Spinal cord (tissue), 10 donors: ENCODE results near the gene KSR2. TPM values are rescaled to one million over a fixed set of nuclear protein-coding genes. Genes with fewer than 3 reads are reported as not detected.
A peak's percentile ranks its signal among the peaks of the same experiment; 100 is the strongest.
"Not testable (repeated sequence)": the region's sequence is repeated elsewhere in the genome, so short reads cannot be mapped to it uniquely, and the experiment has no call there.

Source experiments
- DNase-seq, 6 donors: peaks; one replicate each; pipeline versions ENCODE4 v3.0.0 to v3.0.0-alpha.2; 2013 to 2015; ENCODE audit warnings: low spot score in 6 of 6, low read depth in 4 of 6
- H3K27ac ChIP-seq: one replicate; pipeline ENCODE4 v1.5.1; 2013; ENCODE audit warnings: low read depth, low read length, control low read depth
- H3K27me3 ChIP-seq: one replicate; pipeline ENCODE4 v1.6.1; 2013; ENCODE audit warnings: low read length; ENCODE audit not compliant: control insufficient read depth, insufficient read depth
- H3K36me3 ChIP-seq: one replicate; pipeline ENCODE4 v1.6.1; 2013; ENCODE audit warnings: low read length; ENCODE audit not compliant: control insufficient read depth, insufficient read depth
- H3K4me1 ChIP-seq: one replicate; pipeline ENCODE4 v1.6.1; 2013; ENCODE audit warnings: low read length; ENCODE audit not compliant: control insufficient read depth, insufficient read depth
- H3K4me3 ChIP-seq: one replicate; pipeline ENCODE4 v1.5.1; 2013; ENCODE audit warnings: low read depth, low read length, control low read depth
- H3K9me3 ChIP-seq: one replicate; pipeline ENCODE4 v1.6.1; 2013; ENCODE audit warnings: low read length; ENCODE audit not compliant: control insufficient read depth, insufficient read depth
- WGBS: methylation state at CpG from one replicate; pipeline ENCODE4 v1.1.5; 2013; ENCODE audit warnings: missing lambda C conversion rate; ENCODE audit not compliant: insufficient coverage; 5-methylcytosine and 5-hydroxymethylcytosine counted together
- polyA plus RNA-seq, 2 donors: library from polyadenylated mRNA; unstranded; fragments of 120-200 nt; gene quantifications; one replicate each; pipeline ENCODE4 v1.2.1, GENCODE V29; 2013; ENCODE audit not compliant: insufficient read length in 2 of 2
- total RNA-seq, 2 donors: library from RNA; depleted of rRNA in 1 of 2; stranded (reverse); fragments of 120-200 nt in 1 of 2; fragments of >200 nt in 1 of 2; gene quantifications; one replicate each; pipeline versions ENCODE4 v1.2.3 to v1.2.4, GENCODE V29; 2013 to 2014
- donor health status: healthy.

KSR2 gene
- total and polyA plus RNA-seq, 4 donors, result 2.5 to 10.0 (median 5.6) TPM

DNA sequence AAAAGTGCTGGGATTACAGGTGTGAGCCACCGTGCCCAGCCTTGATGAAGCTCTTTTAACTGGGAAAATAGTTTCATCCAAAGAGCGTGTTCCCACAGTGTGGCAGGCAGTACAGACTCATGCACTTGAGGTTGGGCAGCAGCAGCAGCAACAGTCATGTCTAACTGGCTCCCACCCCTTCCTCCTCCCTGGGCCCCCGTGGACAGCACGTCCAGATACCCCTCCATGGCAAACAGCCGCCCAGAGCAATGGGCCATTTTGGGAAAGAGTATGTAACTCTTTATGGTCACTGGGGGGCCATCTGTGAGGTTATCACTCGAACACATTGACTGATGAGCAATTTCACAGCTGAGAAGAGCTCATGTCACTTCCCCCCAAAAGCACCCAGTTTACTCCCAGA lies 328.3 kb downstream of the KSR2 start:
- H3K27ac ChIP-seq, result no peak overlapping the region
- no peaks in the 10 kb centered on the region for H3K4me1 ChIP-seq
- H3K36me3 ChIP-seq, result no peaks in the 10 kb centered on the region
- DNase-seq, result peak in 1 of 6 donors; percentile 66
- no peak overlapping the region for H3K4me3 ChIP-seq
- H3K9me3 ChIP-seq, result peaks cover 2% of the 10 kb centered on the region
- WGBS, result 100% methylated on average over 2 of the region's 6 CpGs
- H3K27me3 ChIP-seq, result no peaks in the 10 kb centered on the region

DNA sequence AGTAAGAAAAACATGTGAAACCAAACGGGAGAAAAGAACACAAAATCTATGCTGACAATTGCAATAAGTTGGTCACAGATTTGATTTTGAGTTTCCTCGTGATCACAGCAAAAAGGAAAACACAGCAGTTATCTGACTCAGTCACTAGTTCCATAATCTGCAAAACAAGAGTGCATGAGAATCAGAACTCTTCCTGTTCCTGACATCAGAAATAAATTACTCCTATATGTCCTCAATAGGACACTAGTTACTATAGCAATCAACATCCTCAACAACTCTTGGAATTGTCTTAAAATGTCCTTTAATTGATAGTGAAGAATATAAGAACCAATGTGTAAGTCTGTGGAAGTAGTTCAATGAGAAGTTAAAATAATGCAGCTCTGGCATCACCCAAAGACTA lies 339.3 kb downstream of the KSR2 start:
- Histone ChIP-seq H3K9me3 (no peaks in the 10 kb centered on the region), H3K27me3 (no peaks in the 10 kb centered on the region), H3K4me3 (no peak overlapping the region), H3K27ac (no peak overlapping the region), H3K4me1 (no peaks in the 10 kb centered on the region), H3K36me3 (no peaks in the 10 kb centered on the region)
- WGBS, result 82% methylated on average over 2 of the region's 2 CpGs
- no peak for DNase-seq

DNA sequence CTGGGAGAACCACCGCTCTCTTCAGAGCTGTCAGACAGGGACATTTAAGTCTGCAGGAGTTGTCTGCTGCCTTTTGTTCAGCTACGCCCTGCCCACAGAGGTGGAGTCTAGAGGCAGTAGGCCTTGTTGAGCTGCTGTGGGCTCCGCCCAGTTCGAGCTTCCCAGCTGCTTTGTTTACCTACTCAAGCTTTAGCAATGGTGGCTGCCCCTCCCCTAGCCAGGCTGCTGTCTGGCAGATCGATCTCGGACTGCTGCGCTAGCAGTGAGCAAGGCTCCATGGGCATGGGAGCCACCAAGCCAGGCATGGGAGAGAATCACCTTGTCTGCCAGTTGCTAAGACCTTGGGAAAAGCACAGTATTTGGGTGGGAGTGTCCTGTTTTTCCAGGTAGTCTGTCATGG lies 340.1 kb downstream of the KSR2 start:
- not testable (repeated sequence) for H3K9me3 ChIP-seq, H3K4me1 ChIP-seq, H3K27ac ChIP-seq, H3K27me3 ChIP-seq, H3K4me3 ChIP-seq, DNase-seq, H3K36me3 ChIP-seq
- 38% methylated on average over 7 of the region's 7 CpGs for WGBS

- no CpG with 5 or more reads among the region's 1 CpG for WGBS
- no peak overlapping the region for H3K4me3 ChIP-seq
- no peak for DNase-seq
- H3K36me3 ChIP-seq, result no peaks in the 10 kb centered on the region
- no peaks in the 10 kb centered on the region for H3K4me1 ChIP-seq
- no peaks in the 10 kb centered on the region for H3K9me3 ChIP-seq
- H3K27me3 ChIP-seq, result no peaks in the 10 kb centered on the region
- no peak overlapping the region for H3K27ac ChIP-seq
Observed at GRCh38 chr12:117622741-117623140, 346.0 kb downstream of the KSR2 start.

- Histone ChIP-seq H3K27me3 (no peaks in the 10 kb centered on the region), H3K4me3 (no peak overlapping the region), H3K27ac (no peak overlapping the region), H3K9me3 (no peaks in the 10 kb centered on the region), H3K4me1 (no peaks in the 10 kb centered on the region), H3K36me3 (no peaks in the 10 kb centered on the region)
- no peak for DNase-seq
Observed at GRCh38 chr12:117622087-117622486, 346.7 kb downstream of the KSR2 start.

GRCh38 chr12:117607778-117608177 lies 361.0 kb downstream of the KSR2 start:
- no peaks in the 10 kb centered on the region for H3K4me1 ChIP-seq
- H3K27me3 ChIP-seq, result no peaks in the 10 kb centered on the region
- no peaks in the 10 kb centered on the region for H3K36me3 ChIP-seq
- H3K4me3 ChIP-seq, result no peak overlapping the region
- no peak for DNase-seq
- H3K27ac ChIP-seq, result no peak overlapping the region
- WGBS, result 77% methylated on average over 7 of the region's 7 CpGs
- no peaks in the 10 kb centered on the region for H3K9me3 ChIP-seq

DNA sequence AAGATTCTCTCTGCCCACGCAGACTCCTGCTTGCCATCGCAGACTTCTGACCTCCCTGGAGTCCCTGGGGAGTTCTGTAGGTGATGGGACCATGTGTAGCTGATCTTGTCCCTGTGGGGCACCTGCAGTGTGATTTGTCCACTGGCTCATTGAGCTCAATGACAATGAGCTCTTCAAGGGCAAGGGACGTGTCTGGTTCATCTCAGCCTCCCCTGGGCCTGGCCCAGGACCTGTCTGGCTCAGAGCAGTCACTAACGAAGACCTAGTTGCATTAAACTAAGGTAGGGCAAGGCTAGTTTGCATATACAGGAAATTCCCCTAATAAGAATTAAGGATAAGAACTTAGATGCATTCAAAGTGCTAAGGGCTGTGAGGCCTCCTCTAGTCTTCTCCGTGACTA lies 361.8 kb downstream of the KSR2 start:
- WGBS, result 81% methylated on average over 4 of the region's 5 CpGs
- Histone ChIP-seq H3K27me3 (no peaks in the 10 kb centered on the region), H3K27ac (no peak overlapping the region), H3K4me3 (no peak overlapping the region), H3K36me3 (no peaks in the 10 kb centered on the region), H3K9me3 (no peaks in the 10 kb centered on the region), H3K4me1 (no peaks in the 10 kb centered on the region)
- DNase-seq, result no peak

- Histone ChIP-seq H3K4me1 (no peaks in the 10 kb centered on the region), H3K9me3 (no peaks in the 10 kb centered on the region), H3K27me3 (no peaks in the 10 kb centered on the region), H3K27ac (no peak overlapping the region), H3K4me3 (no peak overlapping the region), H3K36me3 (no peaks in the 10 kb centered on the region)
- no peak for DNase-seq
Observed at GRCh38 chr12:117606024-117606423, 362.8 kb downstream of the KSR2 start.

DNA sequence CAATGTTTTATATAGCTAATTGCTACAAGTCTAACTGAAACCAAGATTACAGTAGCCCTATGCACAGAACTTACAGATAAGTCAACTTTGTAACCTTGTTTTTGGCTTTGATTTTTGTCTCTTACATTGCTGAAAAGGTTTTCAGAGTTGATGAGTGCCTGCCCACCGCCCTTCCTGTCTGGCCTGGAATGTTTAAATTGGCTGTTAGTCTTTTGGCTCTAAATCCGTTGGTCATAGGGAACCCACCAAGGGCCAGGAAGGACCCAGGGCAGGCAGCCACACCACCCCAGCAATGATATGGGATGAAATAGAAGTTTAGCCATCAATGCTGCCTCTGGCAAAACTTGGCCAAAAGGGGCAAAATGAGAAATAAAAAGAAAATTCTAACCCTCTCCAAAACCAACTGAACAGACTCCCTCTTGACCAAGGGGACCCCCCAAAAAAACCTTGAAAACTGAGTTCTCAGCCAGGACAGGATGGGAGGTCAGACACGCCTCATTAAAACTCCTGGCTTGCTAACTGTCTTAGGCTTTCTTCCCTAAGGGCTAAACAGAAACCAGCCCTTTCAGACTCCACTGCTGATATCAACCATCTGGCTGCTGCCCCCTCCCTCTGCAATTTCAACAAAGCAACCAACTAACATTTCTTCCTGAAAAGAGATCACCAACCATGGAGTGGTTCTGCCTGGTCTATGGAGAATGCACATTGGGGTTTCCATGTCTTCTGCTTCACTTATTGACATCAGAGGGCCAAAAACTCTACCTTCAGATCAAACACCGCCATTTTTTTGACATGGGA lies 365.3 kb downstream of the KSR2 start:
- Histone ChIP-seq H3K4me3 (no peak overlapping the region), H3K27ac (no peak overlapping the region), H3K27me3 (no peaks in the 10 kb centered on the region), H3K4me1 (no peaks in the 10 kb centered on the region), H3K36me3 (no peaks in the 10 kb centered on the region), H3K9me3 (no peaks in the 10 kb centered on the region)
- DNase-seq, result no peak
- 100% methylated on average over 2 of the region's 4 CpGs for WGBS

- H3K27me3 ChIP-seq, result no peaks in the 10 kb centered on the region
- H3K36me3 ChIP-seq, result no peaks in the 10 kb centered on the region
- WGBS, result 64% methylated on average over 5 of the region's 5 CpGs
- H3K9me3 ChIP-seq, result no peaks in the 10 kb centered on the region
- H3K4me3 ChIP-seq, result no peak overlapping the region
- DNase-seq, result no peak
- no peak overlapping the region for H3K27ac ChIP-seq
- no peaks in the 10 kb centered on the region for H3K4me1 ChIP-seq
Observed at GRCh38 chr12:117599849-117600248, 368.9 kb downstream of the KSR2 start.
